GM18526 (cell line): ENCODE results near the gene FLCN.

Experiments used
- POLR2A ChIP-seq: IDR thresholded peaks from 3 replicates; pipeline ENCODE4 v1.6.1; 2011; ENCODE audit not compliant: insufficient read length; ENCODE audit errors: extremely low read depth

FLCN gene

DNA sequence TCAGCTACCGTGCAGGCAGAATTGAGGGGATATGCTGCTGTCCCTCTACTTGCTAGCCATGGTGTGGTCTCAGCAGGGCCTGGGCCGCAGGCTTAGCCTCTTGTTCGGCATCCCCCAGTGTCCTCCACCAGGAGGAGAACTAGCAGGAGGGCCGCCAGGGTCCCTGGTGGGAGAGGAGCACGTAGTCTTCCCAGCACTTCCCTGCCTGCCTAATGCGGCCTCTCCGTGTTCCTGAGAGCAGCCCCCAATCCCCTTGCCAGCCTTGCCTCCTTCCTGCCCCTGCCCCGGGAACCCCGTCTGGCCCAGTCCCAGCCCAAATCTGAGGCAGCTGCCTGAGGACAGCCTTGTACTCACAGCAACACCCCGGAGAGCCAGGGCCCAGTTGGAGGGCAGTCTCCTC lies 69.0 kb downstream of the FLCN start:
- no peak for TF ChIP-seq POLR2A

DNA sequence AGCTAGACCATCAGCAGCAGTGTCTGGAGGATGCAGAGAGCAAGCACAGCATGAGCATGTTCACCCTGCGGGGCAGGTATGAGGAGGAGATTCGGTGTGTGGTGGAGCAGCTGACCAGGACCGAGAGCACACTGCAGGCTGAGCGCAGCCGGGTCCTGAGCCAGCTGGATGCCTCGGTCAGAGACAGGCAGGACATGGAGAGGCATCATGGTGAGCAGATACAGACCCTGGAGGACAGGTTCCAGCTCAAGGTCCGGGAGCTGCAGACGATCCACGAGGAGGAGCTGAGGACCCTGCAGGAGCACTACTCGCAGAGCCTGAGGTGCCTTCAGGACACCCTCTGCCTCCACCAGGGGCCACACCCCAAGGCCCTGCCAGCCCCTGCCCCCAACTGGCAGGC lies 69.6 kb downstream of the FLCN start:
- no peak for TF ChIP-seq POLR2A

DNA sequence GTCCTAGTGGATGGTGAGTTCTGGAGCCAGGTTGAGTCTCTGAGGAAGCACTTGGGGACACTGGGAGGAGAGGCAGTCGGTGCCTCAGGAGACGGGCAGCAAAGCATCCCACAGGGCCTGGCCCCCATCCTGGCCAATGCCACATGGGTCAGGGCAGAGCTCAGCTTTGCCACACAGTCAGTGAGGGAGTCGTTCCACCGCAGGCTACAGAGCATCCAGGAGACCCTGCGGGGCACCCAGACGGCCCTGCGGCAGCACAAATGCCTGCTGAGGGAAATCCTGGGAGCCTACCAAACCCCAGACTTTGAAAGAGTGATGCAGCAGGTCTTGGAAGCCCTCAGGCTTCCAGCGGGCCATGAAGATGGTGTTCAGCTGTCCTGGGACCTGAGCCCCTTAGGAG lies 70.5 kb downstream of the FLCN start:
- TF ChIP-seq POLR2A = no peak

- no peak for TF ChIP-seq POLR2A
These were observed 71.2 kb downstream of the FLCN start for GRCh38 chr17:17165666-17166308.

DNA sequence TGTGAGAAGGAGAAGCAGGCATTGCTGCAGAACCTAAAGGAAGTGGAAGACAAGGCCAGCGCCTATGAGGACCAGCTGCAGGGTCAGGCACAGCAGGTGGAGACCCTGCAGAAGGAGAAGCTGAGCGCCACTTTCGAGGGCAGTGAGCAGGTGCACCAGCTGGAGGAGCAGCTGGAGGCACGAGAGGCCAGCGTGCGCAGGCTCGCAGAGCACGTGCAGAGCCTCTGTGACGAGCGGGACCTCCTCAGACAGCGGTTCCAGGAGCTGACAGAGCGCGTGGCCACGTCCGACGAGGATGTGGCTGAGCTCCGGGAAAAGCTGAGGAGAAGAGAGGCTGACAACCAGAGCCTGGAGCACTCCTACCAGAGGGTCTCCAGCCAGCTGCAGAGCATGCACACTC lies 72.3 kb downstream of the FLCN start:
- no peak for TF ChIP-seq POLR2A

GRCh38 chr17:17164156-17164555 lies 72.8 kb downstream of the FLCN start:
- no peak for TF ChIP-seq POLR2A
